SH-SY5Y (cell line): ENCODE results near the gene OAS3.

ENCODE experiments used
- GATA2 ChIP-seq: IDR thresholded peaks from 2 replicates; pipeline ENCODE4 v1.6.1; 2011; ENCODE audit warnings: mild to moderate bottlenecking, low read depth, low read length
- GATA3 ChIP-seq: IDR thresholded peaks from 2 replicates; pipeline ENCODE4 v1.6.1; 2011; ENCODE audit warnings: low read depth, mild to moderate bottlenecking, low read length, moderate library complexity

OAS3 gene

GRCh38 chr12:113005762-113006161 lies 67.5 kb downstream of the OAS3 start:
- TF ChIP-seq GATA2: no peak
- TF ChIP-seq GATA3: no peak

DNA sequence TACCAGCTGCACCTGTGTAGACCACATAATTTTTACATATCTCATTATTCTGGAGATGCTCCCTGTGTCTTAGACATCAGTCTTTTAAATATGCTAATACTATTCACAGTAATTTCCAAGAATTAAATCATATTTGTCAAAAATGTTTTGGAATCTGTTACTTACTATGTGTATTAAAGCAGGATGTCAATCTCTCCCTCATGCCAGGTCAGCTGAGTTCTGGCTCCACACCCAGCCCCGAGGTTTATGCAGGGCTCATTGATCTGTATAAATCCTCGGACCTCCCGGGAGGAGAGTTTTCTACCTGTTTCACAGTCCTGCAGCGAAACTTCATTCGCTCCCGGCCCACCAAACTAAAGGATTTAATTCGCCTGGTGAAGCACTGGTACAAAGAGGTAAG lies 67.9 kb downstream of the OAS3 start:
- TF ChIP-seq GATA3 (no peak), GATA2 (no peak)

GRCh38 chr12:113006641-113007040 lies 68.4 kb downstream of the OAS3 start:
- TF ChIP-seq GATA3 (no peak), GATA2 (no peak)

DNA sequence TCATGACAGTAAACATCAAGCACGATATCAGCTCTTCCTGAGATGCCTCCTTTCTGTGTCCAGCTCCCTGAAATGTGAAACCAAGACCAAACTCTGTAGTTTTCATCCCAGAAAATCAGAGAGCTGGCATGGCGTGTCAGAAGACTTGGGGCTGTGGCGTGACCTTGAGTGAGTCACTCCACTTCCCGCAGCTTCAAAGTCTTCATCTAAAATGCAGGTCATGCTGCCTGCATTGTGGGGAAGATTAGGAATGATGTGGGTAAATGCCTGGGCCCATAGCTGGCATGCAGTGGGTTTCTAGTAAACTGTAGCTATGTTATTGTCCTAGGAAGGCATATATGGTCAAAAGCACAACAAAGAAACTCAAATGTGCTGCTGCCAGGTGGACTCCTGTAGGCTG lies 68.9 kb downstream of the OAS3 start:
- no peak for TF ChIP-seq GATA3
- no peak for TF ChIP-seq GATA2

- TF ChIP-seq GATA3: no peak
- no peak for TF ChIP-seq GATA2
These were observed 72.4 kb downstream of the OAS3 start for GRCh38 chr12:113010701-113011100.

DNA sequence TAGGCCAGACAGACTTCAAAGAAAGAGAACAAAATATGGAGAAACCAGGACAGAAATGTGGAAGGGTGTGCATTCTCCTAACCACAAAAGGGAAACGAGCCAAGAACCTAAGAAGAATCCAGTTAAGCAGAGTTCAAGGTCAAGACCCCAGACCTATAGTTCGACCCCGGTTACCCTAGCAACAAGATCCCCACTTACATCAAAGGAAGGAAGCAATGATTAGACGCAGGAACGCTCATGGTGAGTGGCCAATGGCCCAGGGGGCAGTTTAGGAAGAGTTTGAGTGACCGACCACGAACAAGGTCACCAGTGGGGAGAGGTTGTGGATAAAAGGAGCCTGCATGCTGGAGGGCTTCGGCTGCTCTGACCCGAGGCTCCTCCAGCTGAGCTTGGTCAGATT lies 76.3 kb downstream of the OAS3 start:
- TF ChIP-seq GATA2 (no peak), GATA3 (no peak)

- no peak for TF ChIP-seq GATA2
- TF ChIP-seq GATA3: no peak
These were observed 78.5 kb downstream of the OAS3 start for GRCh38 chr12:113016796-113017195.

DNA sequence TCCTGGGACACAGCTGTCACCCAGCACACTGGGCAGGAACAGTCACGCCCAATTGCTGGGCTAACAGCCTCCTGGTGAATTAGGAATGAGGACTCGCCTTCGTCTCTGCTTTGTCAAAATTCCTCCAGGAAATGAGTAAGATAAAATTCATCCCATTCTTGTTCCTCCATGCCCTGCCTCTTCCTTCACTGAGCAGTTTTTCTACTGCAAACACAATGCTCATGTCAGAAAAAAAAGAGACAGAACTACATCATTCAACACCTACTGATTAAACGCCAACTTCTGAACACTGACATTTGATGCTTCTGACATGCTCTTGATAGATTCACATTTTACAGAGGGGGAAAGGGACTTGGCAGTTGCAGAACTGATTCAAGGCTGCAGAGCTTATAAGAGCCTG lies 80.8 kb downstream of the OAS3 start:
- no peak for TF ChIP-seq GATA2
- TF ChIP-seq GATA3: no peak

DNA sequence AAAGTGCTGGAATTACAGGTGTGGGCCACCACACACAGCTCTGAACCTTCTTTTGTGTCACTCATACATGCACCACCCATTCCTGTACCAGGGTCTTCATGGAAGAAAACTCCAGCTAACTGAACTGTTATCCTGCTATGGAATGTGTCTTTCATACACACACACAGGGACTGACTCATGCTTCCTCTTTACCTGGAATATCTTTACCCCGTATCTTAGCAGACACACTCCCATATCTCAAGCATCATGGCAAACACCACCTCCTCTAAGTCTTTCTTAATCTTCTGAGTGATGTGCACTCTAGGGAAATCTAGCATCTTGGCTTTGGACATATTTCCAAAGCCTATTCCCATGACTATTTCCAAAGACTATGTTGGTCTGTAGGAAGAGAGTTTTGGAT lies 83.2 kb downstream of the OAS3 start:
- TF ChIP-seq GATA2: no peak
- no peak for TF ChIP-seq GATA3
